Lower leg skin (tissue), 3 donors: Measurements from ENCODE around the gene FRAS1.

Experiments used
- POLR2A ChIP-seq, 2 donors: fragments of 450-650 bp; IDR thresholded peaks; one replicate each; pipeline ENCODE4 v1.6.1; 2016 to 2017; ENCODE audit warnings: antibody characterized with exemption in 2 of 2, mild to moderate bottlenecking in 1 of 2, moderate library complexity in 1 of 2
- TF ChIP-seq, protein P1 (sequence below), 3 donors: fragments of 450-650 bp; IDR thresholded peaks; one replicate each; pipeline ENCODE4 v1.5.1; 2016; ENCODE audit warnings: antibody characterized with exemption in 3 of 3, mild to moderate bottlenecking in 3 of 3, moderate library complexity in 2 of 3

GRCh38 chr4:78299565-78299972 lies 242.4 kb downstream of the FRAS1 start:
- TF ChIP-seq, protein P1, sequence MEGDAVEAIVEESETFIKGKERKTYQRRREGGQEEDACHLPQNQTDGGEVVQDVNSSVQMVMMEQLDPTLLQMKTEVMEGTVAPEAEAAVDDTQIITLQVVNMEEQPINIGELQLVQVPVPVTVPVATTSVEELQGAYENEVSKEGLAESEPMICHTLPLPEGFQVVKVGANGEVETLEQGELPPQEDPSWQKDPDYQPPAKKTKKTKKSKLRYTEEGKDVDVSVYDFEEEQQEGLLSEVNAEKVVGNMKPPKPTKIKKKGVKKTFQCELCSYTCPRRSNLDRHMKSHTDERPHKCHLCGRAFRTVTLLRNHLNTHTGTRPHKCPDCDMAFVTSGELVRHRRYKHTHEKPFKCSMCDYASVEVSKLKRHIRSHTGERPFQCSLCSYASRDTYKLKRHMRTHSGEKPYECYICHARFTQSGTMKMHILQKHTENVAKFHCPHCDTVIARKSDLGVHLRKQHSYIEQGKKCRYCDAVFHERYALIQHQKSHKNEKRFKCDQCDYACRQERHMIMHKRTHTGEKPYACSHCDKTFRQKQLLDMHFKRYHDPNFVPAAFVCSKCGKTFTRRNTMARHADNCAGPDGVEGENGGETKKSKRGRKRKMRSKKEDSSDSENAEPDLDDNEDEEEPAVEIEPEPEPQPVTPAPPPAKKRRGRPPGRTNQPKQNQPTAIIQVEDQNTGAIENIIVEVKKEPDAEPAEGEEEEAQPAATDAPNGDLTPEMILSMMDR (IDR thresholded peaks at IDR 0.05) = no peak
- no peak for TF ChIP-seq POLR2A (IDR thresholded peaks at IDR 0.05)
